Measurements from ENCODE around the gene PIK3R1. TPM values are rescaled to one million over a fixed set of nuclear protein-coding genes. Genes with fewer than 3 reads are reported as not detected.

PIK3R1 gene
- total RNA-seq, 1 experiment from 2014 or later, result 11.3 TPM

GRCh38 chr5:68248896-68249295 is 33.3 kb downstream of the PIK3R1 start:
- Mint-ChIP-seq H3K27ac (no peak overlapping the region), H3K36me3 (ENCODE audit: insufficient read depth in 1 of 3, low read depth in 3 of 3) (no peaks in the 10 kb centered on the region), H3K4me3 (no peak overlapping the region), H3K9me3 (no peaks in the 10 kb centered on the region), H3K27me3 (ENCODE audit: low read depth) (no peaks in the 10 kb centered on the region), H3K4me1 (peaks cover 36 to 44% of the 10 kb centered on the region in 2 experiments)
- H3K23me2 ChIP-seq (ENCODE audit: insufficient read length, low read depth, low read length, poor library complexity, severe bottlenecking), result no peaks in the 10 kb centered on the region
- no peak overlapping the region for H2BK12ac ChIP-seq (ENCODE audit: insufficient read length, low read depth, low read length)
- H3K4me1 ChIP-seq (ENCODE audit: insufficient read depth, low read length), result peaks cover 11% of the 10 kb centered on the region; the same call in 1 of the 2 replicates
- no peak overlapping the region for H3K23ac ChIP-seq (ENCODE audit: insufficient read length, low read depth, low read length)
- no CpG with 5 or more reads among the region's 2 CpGs for WGBS (ENCODE audit: extremely low coverage, insufficient read length, low lambda C conversion rate)
- H4K20me1 ChIP-seq (ENCODE audit: control insufficient read depth, insufficient read depth, insufficient read length), result no peaks in the 10 kb centered on the region
- no peaks in the 10 kb centered on the region for H3K27me3 ChIP-seq (ENCODE audit: insufficient read depth, low read length)
- no peak overlapping the region for H3K56ac ChIP-seq (ENCODE audit: insufficient read length, low read depth, low read length)
- no peak overlapping the region for H3K18ac ChIP-seq (ENCODE audit: insufficient read length, low read depth, low read length)
- H2AK5ac ChIP-seq (ENCODE audit: insufficient read length, low read length), result no peak overlapping the region
- no peak overlapping the region for H3K14ac ChIP-seq (ENCODE audit: insufficient read depth, low read length)
- H3K79me1 ChIP-seq (ENCODE audit: insufficient read depth, low read depth, low read length, poor library complexity, severe bottlenecking), result no peaks in the 10 kb centered on the region
- TF ChIP-seq CTCF (conservative IDR thresholded peaks at IDR 0.05), result no peak
- no peak overlapping the region for H4K8ac ChIP-seq (replicated peaks; ENCODE audit: insufficient read length, low read depth, low read length)
- no peak overlapping the region for H2AFZ ChIP-seq (ENCODE audit: low read length)
- H3T11ph ChIP-seq (ENCODE audit: low read length), result no peak overlapping the region
- no peak overlapping the region for H2BK15ac ChIP-seq (ENCODE audit: low read depth, low read length)
- no peak overlapping the region for H3K9ac ChIP-seq (ENCODE audit: extremely low read depth, insufficient read length, low read length)
- H4K5ac ChIP-seq (ENCODE audit: insufficient read length, low read depth, low read length), result no peak overlapping the region
- no peak overlapping the region for H2BK120ac ChIP-seq (ENCODE audit: low read depth, low read length, poor library complexity, severe bottlenecking)
- H2BK20ac ChIP-seq (ENCODE audit: low read depth, low read length, poor library complexity, severe bottlenecking), result no peak overlapping the region
- no peak overlapping the region for H4K91ac ChIP-seq (ENCODE audit: insufficient read length, low read depth, low read length)
- H3K9me3 ChIP-seq (ENCODE audit: control insufficient read depth, low read depth, low read length), result no peaks in the 10 kb centered on the region
- H3K79me2 ChIP-seq (ENCODE audit: insufficient read depth, low read length), result no peaks in the 10 kb centered on the region
- no peak overlapping the region for H3K27ac ChIP-seq (ENCODE audit: insufficient read length, low read depth, low read length)
- no peak overlapping the region for H3K4me2 ChIP-seq (ENCODE audit: insufficient read depth, insufficient read length, low read length)
- no peak overlapping the region for H3K4ac ChIP-seq (ENCODE audit: low read depth, low read length)
- no peak overlapping the region for H2BK5ac ChIP-seq (ENCODE audit: insufficient read length, low read length)
- no peak for DNase-seq

All from H9 (cell line).